Measurements from ENCODE around the gene MAD1L1. TPM values are rescaled to one million over a fixed set of nuclear protein-coding genes. Genes with fewer than 3 reads are reported as not detected.
"Not testable (repeated sequence)": the region's sequence is repeated elsewhere in the genome, so short reads cannot be mapped to it uniquely, and the experiment has no call there.

Gene MAD1L1
- polyA plus RNA-seq, 6 donors from 2014 or later: 109 to 209 (median 158) TPM

GRCh38 chr7:1868516-1869165, 364.1 kb downstream of the MAD1L1 start:
- H3K4me3 Mint-ChIP-seq: no peak overlapping the region
- DNase-seq (no peak), ATAC-seq (ENCODE audit: low read depth in 2 of 2) (no peak)
- H3K36me3 Mint-ChIP-seq: no peaks in the 10 kb centered on the region
- H3K27me3 Mint-ChIP-seq: no peaks in the 10 kb centered on the region
- H3K9me3 Mint-ChIP-seq: peaks cover 0 to 3% (median 0%) of the 10 kb centered on the region in 7 donors
- no peak overlapping the region for H3K27ac Mint-ChIP-seq
- peaks cover 2 to 21% (median 18%) of the 10 kb centered on the region in 3 donors for H3K4me1 Mint-ChIP-seq

- Mint-ChIP-seq H3K27me3 (no peaks in the 10 kb centered on the region), H3K27ac (peak overlapping the region in 1 of 6 donors; percentile 82), H3K36me3 (no peaks in the 10 kb centered on the region), H3K4me3 (no peak overlapping the region), H3K4me1 (peaks cover 6 to 25% (median 24%) of the 10 kb centered on the region in 3 donors), H3K9me3 (peaks cover 0 to 3% (median 0%) of the 10 kb centered on the region in 7 donors)
- DNase-seq (no peak), ATAC-seq (ENCODE audit: low read depth in 2 of 2) (no peak)
Observed at GRCh38 chr7:1867370-1868260, 365.1 kb downstream of the MAD1L1 start.

GRCh38 chr7:1866601-1867000, 366.1 kb downstream of the MAD1L1 start:
- Mint-ChIP-seq H3K9me3 (peaks cover 0 to 3% (median 0%) of the 10 kb centered on the region in 7 donors), H3K27ac (no peak overlapping the region), H3K4me1 (peaks cover 12 to 31% (median 29%) of the 10 kb centered on the region in 3 donors), H3K27me3 (no peaks in the 10 kb centered on the region), H3K4me3 (no peak overlapping the region), H3K36me3 (no peaks in the 10 kb centered on the region)
- ATAC-seq (ENCODE audit: low read depth in 2 of 2) (no peak), DNase-seq (no peak)

GRCh38 chr7:1865571-1866255, 367.0 kb downstream of the MAD1L1 start:
- Mint-ChIP-seq H3K4me1 (peaks cover 9 to 33% (median 27%) of the 10 kb centered on the region in 3 donors), H3K27me3 (no peaks in the 10 kb centered on the region), H3K9me3 (peaks cover 0 to under 1% (median 0%) of the 10 kb centered on the region in 7 donors), H3K27ac (peak overlapping the region in 1 of 6 donors; percentile 47), H3K36me3 (no peaks in the 10 kb centered on the region), H3K4me3 (no peak overlapping the region)
- ATAC-seq (ENCODE audit: low read depth in 2 of 2) (no peak), DNase-seq (no peak)

GRCh38 chr7:1865000-1865555, 367.7 kb downstream of the MAD1L1 start:
- peaks cover 9 to 36% (median 28%) of the 10 kb centered on the region in 3 donors for H3K4me1 Mint-ChIP-seq

GRCh38 chr7:1864161-1864940, 368.4 kb downstream of the MAD1L1 start:
- peaks cover 9 to 36% (median 28%) of the 10 kb centered on the region in 3 donors for H3K4me1 Mint-ChIP-seq
- no peaks in the 10 kb centered on the region for H3K36me3 Mint-ChIP-seq
- no peaks in the 10 kb centered on the region for H3K27me3 Mint-ChIP-seq
- H3K27ac Mint-ChIP-seq: peak overlapping the region in 1 of 6 donors; percentile 81
- DNase-seq (no peak), ATAC-seq (ENCODE audit: low read depth in 2 of 2) (no peak)
- no peaks in the 10 kb centered on the region for H3K9me3 Mint-ChIP-seq
- no peak overlapping the region for H3K4me3 Mint-ChIP-seq

More at GRCh38 chr7:1865000-1865555, 367.7 kb downstream of the MAD1L1 start:
- Mint-ChIP-seq H3K27me3 (no peaks in the 10 kb centered on the region), H3K36me3 (no peaks in the 10 kb centered on the region), H3K4me3 (no peak overlapping the region), H3K9me3 (no peaks in the 10 kb centered on the region), H3K27ac (peak overlapping the region in 1 of 6 donors; percentile 81)
- ATAC-seq (ENCODE audit: low read depth in 2 of 2) (no peak), DNase-seq (no peak)

- Mint-ChIP-seq H3K4me1 (peaks cover 9 to 36% (median 28%) of the 10 kb centered on the region in 3 donors), H3K27ac (peak overlapping the region in 3 of 6 donors; percentile 36 to 86 (median 86))
- DNase-seq: no peak
Observed at GRCh38 chr7:1863091-1863900, 369.4 kb downstream of the MAD1L1 start.

GRCh38 chr7:1862560-1862959, 370.2 kb downstream of the MAD1L1 start:
- no peaks in the 10 kb centered on the region for H3K9me3 Mint-ChIP-seq
- no peaks in the 10 kb centered on the region for H3K27me3 Mint-ChIP-seq
- H3K36me3 Mint-ChIP-seq: no peaks in the 10 kb centered on the region
- H3K27ac Mint-ChIP-seq: peak overlapping the region; percentile 36 to 90 (median 80)
- ATAC-seq (ENCODE audit: low read depth in 2 of 2): no peak
- H3K4me3 Mint-ChIP-seq: peak overlapping the region in 5 of 8 donors; percentile 30 to 67 (median 49)
- H3K4me1 Mint-ChIP-seq: peaks cover 9 to 36% (median 25%) of the 10 kb centered on the region in 3 donors
- DNase-seq: no peak

More at GRCh38 chr7:1863091-1863900, 369.4 kb downstream of the MAD1L1 start:
- ATAC-seq (ENCODE audit: low read depth in 2 of 2): no peak
- Mint-ChIP-seq H3K36me3 (no peaks in the 10 kb centered on the region), H3K4me3 (peak overlapping the region in 1 of 8 donors; percentile 30), H3K27me3 (no peaks in the 10 kb centered on the region), H3K9me3 (no peaks in the 10 kb centered on the region)

GRCh38 chr7:1861799-1862458, 370.8 kb downstream of the MAD1L1 start:
- DNase-seq (no peak), ATAC-seq (ENCODE audit: low read depth in 2 of 2) (no peak)
- Mint-ChIP-seq H3K27ac (peak overlapping the region in 3 of 6 donors; percentile 36 to 90 (median 86)), H3K36me3 (no peaks in the 10 kb centered on the region), H3K27me3 (no peaks in the 10 kb centered on the region), H3K9me3 (no peaks in the 10 kb centered on the region), H3K4me1 (peaks cover 9 to 31% (median 22%) of the 10 kb centered on the region in 3 donors), H3K4me3 (peak overlapping the region in 2 of 8 donors; percentile 60 to 67)

- H3K27ac Mint-ChIP-seq: peak overlapping the region in 2 of 6 donors; percentile 53 to 81
- DNase-seq; ATAC-seq (ENCODE audit: low read depth in 2 of 2); H3K9me3 Mint-ChIP-seq; H3K27me3 Mint-ChIP-seq; H3K4me3 Mint-ChIP-seq; H3K36me3 Mint-ChIP-seq: not testable (repeated sequence)
- H3K4me1 Mint-ChIP-seq: peaks cover 9 to 25% (median 16%) of the 10 kb centered on the region in 3 donors
Observed at GRCh38 chr7:1860881-1861798, 371.6 kb downstream of the MAD1L1 start.

Data from naive B cell (primary cell).